AG04449 (cell line): ENCODE data around the gene ZBTB18.

ENCODE experiments used
- CTCF ChIA-PET: fragments of 350-600 bp; formaldehyde crosslinking; extraction: SDS; loops from one replicate; lab custom pipeline; 2021; ENCODE audit warnings: antibody characterized with exemption; lab: Yijun Ruan, JAX
- POLR2A ChIA-PET: fragments of 400-600, 350-600 bp; formaldehyde crosslinking; extraction: SDS; loops from one replicate; lab custom pipeline; 2020; ENCODE audit warnings: antibody characterized with exemption, inconsistent platforms; lab: Yijun Ruan, JAX
- DNase-seq: peaks from one replicate; pipeline ENCODE4 v3.0.0-alpha.2; 2010; ENCODE audit warnings: low read depth, low spot score
- H3K4me3 ChIP-seq: 2 replicates; pipeline ENCODE4 v1.5.1; 2011; ENCODE audit warnings: low read depth, mild to moderate bottlenecking, control low read depth, low read length
- TF ChIP-seq, protein P1 (sequence below): IDR thresholded peaks from one replicate; pipeline ENCODE4 v1.5.1; 2011; ENCODE audit warnings: mild to moderate bottlenecking, moderate library complexity, low read length, control low read depth, inconsistent platforms; ENCODE audit not compliant: insufficient read depth; ENCODE audit errors: missing control alignments

The ZBTB18 gene

DNA sequence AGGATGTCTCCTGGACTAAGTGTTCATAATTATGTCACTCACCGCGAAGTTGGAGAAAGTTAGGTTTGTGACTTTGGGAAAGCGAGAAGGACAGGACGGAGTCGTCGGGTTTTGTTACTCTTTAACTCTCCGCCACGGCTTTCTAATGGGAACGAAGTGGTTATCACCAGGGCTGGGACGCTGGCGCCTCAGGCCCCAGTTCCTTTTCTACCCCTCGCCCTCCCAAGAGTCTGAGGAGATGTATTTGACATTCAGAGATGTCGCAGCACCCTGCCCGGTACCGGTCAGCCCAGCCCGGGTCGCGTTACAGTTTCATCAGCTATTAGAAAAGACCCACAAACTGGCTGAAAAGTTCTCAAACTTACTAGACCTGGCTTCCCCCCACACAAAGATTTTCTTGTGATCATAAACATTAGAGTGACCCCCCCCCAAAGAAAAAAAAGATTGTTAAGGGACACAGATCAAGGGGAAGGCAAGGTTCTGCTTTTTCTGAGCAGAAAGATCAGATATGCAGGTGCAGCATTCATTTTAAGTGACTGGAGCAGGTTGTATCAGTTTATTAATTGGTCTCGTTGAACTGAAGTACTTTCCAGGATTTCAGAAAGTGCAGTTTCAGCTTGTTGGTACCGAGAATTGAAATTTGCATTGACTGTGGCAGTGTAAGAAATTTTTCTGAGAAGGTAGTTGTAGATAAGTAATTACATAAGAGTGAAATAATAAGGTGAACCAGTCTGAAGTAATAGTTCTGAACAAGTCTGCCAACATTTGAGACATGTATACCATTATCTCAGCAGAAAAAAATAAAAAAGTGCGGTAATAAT is 859 bp upstream of the ZBTB18 start:
- ChIA-PET CTCF (interaction anchor here (1.2 to 1.6 kb wide), 3 partner anchors 14 to 223 kb away, joined by 3 to 4 read pairs (median 3); no protein-coding TSS in a partner anchor), POLR2A (interaction anchor here (1.0 kb wide), 1 partner anchor 235 kb away, joined by 6 read pairs; no protein-coding TSS in a partner anchor)
- TF ChIP-seq, protein P1, sequence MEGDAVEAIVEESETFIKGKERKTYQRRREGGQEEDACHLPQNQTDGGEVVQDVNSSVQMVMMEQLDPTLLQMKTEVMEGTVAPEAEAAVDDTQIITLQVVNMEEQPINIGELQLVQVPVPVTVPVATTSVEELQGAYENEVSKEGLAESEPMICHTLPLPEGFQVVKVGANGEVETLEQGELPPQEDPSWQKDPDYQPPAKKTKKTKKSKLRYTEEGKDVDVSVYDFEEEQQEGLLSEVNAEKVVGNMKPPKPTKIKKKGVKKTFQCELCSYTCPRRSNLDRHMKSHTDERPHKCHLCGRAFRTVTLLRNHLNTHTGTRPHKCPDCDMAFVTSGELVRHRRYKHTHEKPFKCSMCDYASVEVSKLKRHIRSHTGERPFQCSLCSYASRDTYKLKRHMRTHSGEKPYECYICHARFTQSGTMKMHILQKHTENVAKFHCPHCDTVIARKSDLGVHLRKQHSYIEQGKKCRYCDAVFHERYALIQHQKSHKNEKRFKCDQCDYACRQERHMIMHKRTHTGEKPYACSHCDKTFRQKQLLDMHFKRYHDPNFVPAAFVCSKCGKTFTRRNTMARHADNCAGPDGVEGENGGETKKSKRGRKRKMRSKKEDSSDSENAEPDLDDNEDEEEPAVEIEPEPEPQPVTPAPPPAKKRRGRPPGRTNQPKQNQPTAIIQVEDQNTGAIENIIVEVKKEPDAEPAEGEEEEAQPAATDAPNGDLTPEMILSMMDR: no peak
- peak overlapping the region; percentile 85 for H3K4me3 ChIP-seq
- no peak for DNase-seq

DNA sequence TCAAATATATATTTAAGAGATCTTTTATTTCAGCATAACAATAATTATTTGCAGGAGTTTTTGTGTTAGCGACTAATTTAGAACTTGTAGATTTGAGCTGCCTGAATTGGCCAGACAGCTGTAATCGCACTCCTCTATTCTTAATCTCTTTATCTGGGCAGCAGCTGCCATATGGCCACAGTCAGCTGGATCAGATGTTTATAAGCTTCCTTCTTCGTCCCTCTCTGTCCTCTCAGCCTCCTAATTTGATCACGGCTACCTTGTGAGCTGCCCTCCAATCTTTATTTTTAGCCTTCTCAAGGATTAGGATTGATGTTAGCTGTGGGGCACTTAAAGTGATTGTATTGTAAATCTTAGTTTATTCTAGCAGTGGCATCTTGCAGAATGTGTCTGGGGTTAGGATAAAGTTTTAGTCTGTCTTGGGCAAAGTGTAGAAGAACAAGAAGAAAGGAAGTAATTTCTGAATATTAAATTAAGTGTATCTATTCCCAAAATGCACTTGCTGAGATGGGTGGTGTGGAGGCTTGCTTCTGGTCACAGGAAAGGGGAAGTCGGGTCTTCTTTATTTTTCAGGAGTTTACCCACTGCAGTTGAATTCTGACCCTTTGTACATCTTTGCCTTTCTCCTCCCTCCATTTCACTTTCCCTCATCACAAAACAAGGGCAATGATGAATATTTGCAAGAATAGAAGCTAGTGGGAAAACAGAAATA is 1.1 kb downstream of the ZBTB18 start:
- peak overlapping the region; percentile 35 for H3K4me3 ChIP-seq
- ChIA-PET POLR2A (no interaction called here), CTCF (interaction anchor here (1.1 to 2.9 kb wide), 8 partner anchors 9 to 247 kb away, joined by 3 to 7 read pairs (median 4); no protein-coding TSS in a partner anchor)
- TF ChIP-seq, protein P1: no peak
- DNase-seq: no peak

DNA sequence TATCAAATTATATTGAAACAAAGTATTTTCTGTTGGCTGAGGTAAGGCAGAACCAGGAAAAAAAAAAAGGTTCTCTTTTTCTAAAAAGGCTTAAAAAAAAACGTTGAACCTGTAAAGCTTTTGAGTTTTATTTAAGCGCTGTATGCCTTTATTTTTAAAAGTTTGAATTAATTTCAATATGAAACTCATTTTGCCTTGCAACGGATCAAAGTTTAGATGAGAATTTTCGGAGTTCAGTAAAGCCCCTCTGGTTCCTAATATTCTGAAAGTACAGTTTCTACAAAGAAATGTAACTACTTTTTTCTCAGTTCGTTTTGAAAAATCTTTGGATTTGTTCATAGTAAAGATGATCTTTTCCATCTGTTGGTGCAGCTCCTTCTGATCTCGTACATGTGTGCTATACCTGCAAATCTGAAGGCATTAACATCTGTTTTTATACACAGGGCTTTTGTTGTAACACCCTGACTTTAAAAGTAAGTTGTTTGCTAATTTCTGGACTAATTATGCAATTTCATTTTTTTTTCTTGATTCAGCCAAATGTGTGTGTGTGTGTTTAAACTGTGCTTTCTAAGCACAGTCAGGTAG is 1.7 kb downstream of the ZBTB18 start:
- H3K4me3 ChIP-seq: no peak overlapping the region; the same call in 1 of the 2 replicates
- ChIA-PET CTCF (interaction anchor here (1.1 to 2.9 kb wide), 4 partner anchors 11 to 219 kb away, joined by 4 to 7 read pairs (median 6); no protein-coding TSS in a partner anchor), POLR2A (no interaction called here)
- no peak for DNase-seq
- TF ChIP-seq, protein P1: no peak

DNA sequence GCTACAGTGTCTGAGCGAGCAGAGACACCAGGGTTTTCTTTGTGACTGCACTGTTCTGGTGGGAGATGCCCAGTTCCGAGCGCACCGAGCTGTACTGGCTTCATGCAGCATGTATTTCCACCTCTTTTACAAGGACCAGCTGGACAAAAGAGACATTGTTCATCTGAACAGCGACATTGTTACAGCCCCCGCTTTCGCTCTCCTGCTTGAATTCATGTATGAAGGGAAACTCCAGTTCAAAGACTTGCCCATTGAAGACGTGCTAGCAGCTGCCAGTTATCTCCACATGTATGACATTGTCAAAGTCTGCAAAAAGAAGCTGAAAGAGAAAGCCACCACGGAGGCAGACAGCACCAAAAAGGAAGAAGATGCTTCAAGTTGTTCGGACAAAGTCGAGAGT is 2.7 kb downstream of the ZBTB18 start:
- no peak for DNase-seq
- ChIA-PET POLR2A (no interaction called here), CTCF (interaction anchor here (2.9 kb wide), 1 partner anchor 12 kb away, joined by 7 read pairs; no protein-coding TSS in a partner anchor)
- TF ChIP-seq, protein P1: no peak
- no peak overlapping the region for H3K4me3 ChIP-seq

DNA sequence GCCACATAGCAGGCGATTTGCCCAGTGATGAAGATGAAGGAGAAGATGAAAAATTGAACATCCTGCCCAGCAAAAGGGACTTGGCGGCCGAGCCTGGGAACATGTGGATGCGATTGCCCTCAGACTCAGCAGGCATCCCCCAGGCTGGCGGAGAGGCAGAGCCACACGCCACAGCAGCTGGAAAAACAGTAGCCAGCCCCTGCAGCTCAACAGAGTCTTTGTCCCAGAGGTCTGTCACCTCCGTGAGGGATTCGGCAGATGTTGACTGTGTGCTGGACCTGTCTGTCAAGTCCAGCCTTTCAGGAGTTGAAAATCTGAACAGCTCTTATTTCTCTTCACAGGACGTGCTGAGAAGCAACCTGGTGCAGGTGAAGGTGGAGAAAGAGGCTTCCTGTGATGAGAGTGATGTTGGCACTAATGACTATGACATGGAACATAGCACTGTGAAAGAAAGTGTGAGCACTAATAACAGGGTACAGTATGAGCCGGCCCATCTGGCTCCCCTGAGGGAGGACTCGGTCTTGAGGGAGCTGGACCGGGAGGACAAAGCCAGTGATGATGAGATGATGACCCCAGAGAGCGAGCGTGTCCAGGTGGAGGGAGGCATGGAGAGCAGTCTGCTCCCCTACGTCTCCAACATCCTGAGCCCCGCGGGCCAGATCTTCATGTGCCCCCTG is 3.3 kb downstream of the ZBTB18 start:
- ChIA-PET CTCF (interaction anchor here (2.9 kb wide), 1 partner anchor 11 kb away, joined by 7 read pairs; no protein-coding TSS in a partner anchor), POLR2A (no interaction called here)
- no peak for DNase-seq

More for the DNA sequence above, 3.3 kb downstream of the ZBTB18 start:
- TF ChIP-seq, protein P1: no peak
- H3K4me3 ChIP-seq: no peak overlapping the region
